Esophagus squamous epithelium (tissue), 4 donors: ENCODE measurements around the gene SRRM4.

Source experiments
- CTCF ChIP-seq, 6 experiments: fragments of 450-650 bp in 4 of 6; fragments of 200-600 bp in 2 of 6; sonication (generic) in 2 of 6; IDR thresholded peaks; one replicate each; pipeline ENCODE4 v1.5.1; 2016 to 2019; ENCODE audit warnings: antibody characterized with exemption in 6 of 6, mild to moderate bottlenecking in 4 of 6, moderate library complexity in 4 of 6
- POLR2A ChIP-seq, 4 donors: fragments of 450-650 bp; IDR thresholded peaks; one replicate each; pipeline ENCODE4 v1.6.1; 2017; ENCODE audit warnings: antibody characterized with exemption in 4 of 4, mild to moderate bottlenecking in 4 of 4, moderate library complexity in 3 of 4

- TF ChIP-seq CTCF (IDR thresholded peaks at IDR 0.05): no peak
- no peak for TF ChIP-seq POLR2A (IDR thresholded peaks at IDR 0.05)
Observed at GRCh38 chr12:119128527-119128926, 147.2 kb downstream of the SRRM4 start.
